DND-41 (cell line): ENCODE results near the gene PUS3.

ENCODE experiments used
- CTCF ChIP-seq: IDR thresholded peaks from 2 replicates; pipeline ENCODE4 v1.5.1; 2012; ENCODE audit warnings: borderline replicate concordance, low read length, moderate library complexity, mild to moderate bottlenecking; ENCODE audit not compliant: poor library complexity, severe bottlenecking; ENCODE audit errors: extremely low read depth
- EZH2 ChIP-seq: IDR thresholded peaks from 3 replicates; pipeline ENCODE4 v1.6.1; 2012; ENCODE audit warnings: borderline replicate concordance, low read depth, mild to moderate bottlenecking, moderate library complexity, low read length, inconsistent platforms; ENCODE audit not compliant: severe bottlenecking

- TF ChIP-seq CTCF: no peak
- no peak for TF ChIP-seq EZH2
These were observed 30.9 kb downstream of the PUS3 start for GRCh38 chr11:125872138-125872491.
